K562 (cell line): ENCODE measurements around the gene RMI1. TPM values are rescaled to one million over a fixed set of nuclear protein-coding genes. Genes with fewer than 3 reads are reported as not detected.
A peak's percentile ranks its signal among the peaks of the same experiment; 100 is the strongest.

ENCODE experiments used
- CBX1 ChIP-seq: sonication (generic); IDR thresholded peaks from 2 replicates; pipeline ENCODE4 v1.6.1; 2016; ENCODE audit warnings: antibody characterized with exemption, low read depth, mild to moderate bottlenecking
- ILK ChIP-seq: fragments of 450-650 bp; IDR thresholded peaks from 2 replicates; pipeline ENCODE4 v1.6.1; 2016; ENCODE audit warnings: missing genetic modification characterization, low read depth, mild to moderate bottlenecking, missing compliant biosample characterization, moderate library complexity, borderline replicate concordance
- KDM4B ChIP-seq, 2 experiments: fragments of 450-650 bp in 1 of 2; sonication (generic) in 1 of 2; IDR thresholded peaks; 2 replicates each; pipeline ENCODE4 v1.6.1; 2016 to 2017; ENCODE audit warnings: borderline replicate concordance in 2 of 2, antibody characterized with exemption in 1 of 2, low read depth in 1 of 2, mild to moderate bottlenecking in 1 of 2
- SIN3A ChIP-seq, 2 experiments: fragments of 150-350 bp in 1 of 2; IDR thresholded peaks; 2 replicates each; pipeline ENCODE4 v1.6.1; 2011 to 2016; ENCODE audit warnings: borderline replicate concordance in 2 of 2, low read depth in 2 of 2, low read length in 2 of 2, mild to moderate bottlenecking in 2 of 2, moderate library complexity in 2 of 2; ENCODE audit not compliant: control insufficient read depth in 1 of 2
- TAF1 ChIP-seq: IDR thresholded peaks from 2 replicates; pipeline ENCODE4 v1.6.1; 2011; ENCODE audit warnings: mild to moderate bottlenecking, low read length, moderate library complexity; ENCODE audit not compliant: insufficient read depth, control insufficient read depth, severe bottlenecking; ENCODE audit errors: extremely low read depth
- THRAP3 ChIP-seq: fragments of 450-650 bp; IDR thresholded peaks from 2 replicates; pipeline ENCODE4 v1.6.1; 2016; ENCODE audit warnings: mild to moderate bottlenecking, inconsistent platforms, borderline replicate concordance
- ZBTB1 ChIP-seq: sonication (generic); formaldehyde crosslinking; IDR thresholded peaks from 2 replicates; pipeline ENCODE4 v1.8.1; 2023; ENCODE audit warnings: missing genetic modification reagents, low read depth, mild to moderate bottlenecking, borderline replicate concordance
- polyA plus RNA-seq, 8 experiments: library from polyadenylated mRNA; depleted of rRNA in 4 of 8; stranded (reverse) in 5 of 8; unstranded in 3 of 8; fragments of >200 nt; fragmentation: Nextera tagmentation in 2 of 8; fragmentation: Illumina TruSeq in 1 of 8; extraction: Ambion mirVana in 2 of 8; extraction: Trizol in 1 of 8; gene quantifications; 2 replicates each; pipeline versions ENCODE4 v1.2.1 to v1.2.3, GENCODE V29; 2011 to 2014; ENCODE audit warnings: inconsistent platforms in 1 of 8, missing spikeins in 1 of 8
- total RNA-seq, 7 experiments: library from RNA; depleted of rRNA in 6 of 7; stranded (reverse); fragments of >200 nt in 6 of 7; fragmentation: Illumina TruSeq in 2 of 7; extraction: Trizol in 2 of 7; gene quantifications; 2 replicates each; pipeline versions ENCODE4 v1.2.1 to v1.2.3, GENCODE V29; 2011 to 2021; ENCODE audit warnings: low replicate concordance in 1 of 7
- TF ChIP-seq, protein P1 (sequence below): sonication (generic); formaldehyde crosslinking; IDR thresholded peaks from 2 replicates; pipeline ENCODE4 v1.8.1; 2023; ENCODE audit warnings: mild to moderate bottlenecking, missing genetic modification reagents
- TF ChIP-seq, protein P2 (sequence below): IDR thresholded peaks from 3 replicates; pipeline ENCODE4 v1.6.1; 2011; ENCODE audit warnings: borderline replicate concordance, mild to moderate bottlenecking, moderate library complexity; ENCODE audit not compliant: insufficient read length; ENCODE audit errors: extremely low read depth
- TF ChIP-seq, protein P3 (sequence below): fragments of 450-650 bp; IDR thresholded peaks from 2 replicates; pipeline ENCODE4 v1.6.1; 2016
- TF ChIP-seq, protein P4 (sequence below): IDR thresholded peaks from 3 replicates; pipeline ENCODE4 v1.6.1; 2011; ENCODE audit warnings: borderline replicate concordance, mild to moderate bottlenecking; ENCODE audit not compliant: insufficient read length, insufficient read depth
- TF ChIP-seq, protein P5 (sequence below): fragments of 250-450 bp; sonication (Bioruptor Pico); IDR thresholded peaks from 2 replicates; pipeline ENCODE4 v1.5.0; 2021
- TF ChIP-seq, protein P6 (sequence below): fragments of 200-400 bp; formaldehyde crosslinking; IDR thresholded peaks from 2 replicates; pipeline ENCODE4 v1.6.1; 2017; ENCODE audit warnings: mild to moderate bottlenecking, low read depth, low read length, moderate library complexity

Gene RMI1
- total and polyA plus RNA-seq, 9 of the 15 experiments (the other 6 are each of a cell fraction or from before 2014, with no cell fraction given), result 3.0 to 17.4 (median 10.6) TPM

DNA sequence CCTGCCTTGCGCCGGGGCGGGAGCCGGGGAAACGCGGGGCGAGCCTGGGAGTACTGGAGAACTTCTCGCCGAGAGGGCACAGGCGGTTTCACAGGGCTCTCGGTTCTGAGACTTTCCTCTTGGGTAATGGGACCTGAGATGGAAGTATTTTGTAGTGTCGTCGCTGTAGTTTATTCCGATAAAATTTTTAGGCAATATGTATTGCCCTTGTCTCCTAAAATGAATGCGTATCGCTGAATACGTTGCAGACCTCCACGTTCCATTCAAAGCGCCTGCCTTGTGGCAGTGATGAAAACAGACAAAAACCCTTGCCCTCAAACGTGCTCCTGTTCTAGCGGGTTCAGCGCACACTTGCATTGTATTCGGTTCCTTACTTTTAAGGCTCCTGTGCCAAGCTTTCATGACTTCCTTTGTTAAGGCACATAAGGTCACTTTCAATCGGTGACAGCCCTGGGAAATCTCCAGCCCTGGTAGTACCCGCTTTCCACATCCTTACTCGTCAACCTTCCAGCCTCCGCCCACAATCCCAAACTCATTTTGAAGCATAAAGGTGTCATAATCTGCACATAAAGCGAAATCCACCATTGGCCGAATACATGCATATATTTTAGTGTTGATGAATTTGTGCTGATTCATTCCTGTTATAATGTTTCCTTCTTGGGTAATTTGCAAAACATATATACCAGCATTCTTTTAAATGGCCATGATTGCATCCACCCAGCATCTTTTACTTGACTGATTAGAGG, 694 bp downstream of the RMI1 start (continued):
- TF ChIP-seq, protein P1, sequence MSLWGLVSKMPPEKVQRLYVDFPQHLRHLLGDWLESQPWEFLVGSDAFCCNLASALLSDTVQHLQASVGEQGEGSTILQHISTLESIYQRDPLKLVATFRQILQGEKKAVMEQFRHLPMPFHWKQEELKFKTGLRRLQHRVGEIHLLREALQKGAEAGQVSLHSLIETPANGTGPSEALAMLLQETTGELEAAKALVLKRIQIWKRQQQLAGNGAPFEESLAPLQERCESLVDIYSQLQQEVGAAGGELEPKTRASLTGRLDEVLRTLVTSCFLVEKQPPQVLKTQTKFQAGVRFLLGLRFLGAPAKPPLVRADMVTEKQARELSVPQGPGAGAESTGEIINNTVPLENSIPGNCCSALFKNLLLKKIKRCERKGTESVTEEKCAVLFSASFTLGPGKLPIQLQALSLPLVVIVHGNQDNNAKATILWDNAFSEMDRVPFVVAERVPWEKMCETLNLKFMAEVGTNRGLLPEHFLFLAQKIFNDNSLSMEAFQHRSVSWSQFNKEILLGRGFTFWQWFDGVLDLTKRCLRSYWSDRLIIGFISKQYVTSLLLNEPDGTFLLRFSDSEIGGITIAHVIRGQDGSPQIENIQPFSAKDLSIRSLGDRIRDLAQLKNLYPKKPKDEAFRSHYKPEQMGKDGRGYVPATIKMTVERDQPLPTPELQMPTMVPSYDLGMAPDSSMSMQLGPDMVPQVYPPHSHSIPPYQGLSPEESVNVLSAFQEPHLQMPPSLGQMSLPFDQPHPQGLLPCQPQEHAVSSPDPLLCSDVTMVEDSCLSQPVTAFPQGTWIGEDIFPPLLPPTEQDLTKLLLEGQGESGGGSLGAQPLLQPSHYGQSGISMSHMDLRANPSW (CRISPR knock-in tag), result no peak
- TF ChIP-seq, protein P2, sequence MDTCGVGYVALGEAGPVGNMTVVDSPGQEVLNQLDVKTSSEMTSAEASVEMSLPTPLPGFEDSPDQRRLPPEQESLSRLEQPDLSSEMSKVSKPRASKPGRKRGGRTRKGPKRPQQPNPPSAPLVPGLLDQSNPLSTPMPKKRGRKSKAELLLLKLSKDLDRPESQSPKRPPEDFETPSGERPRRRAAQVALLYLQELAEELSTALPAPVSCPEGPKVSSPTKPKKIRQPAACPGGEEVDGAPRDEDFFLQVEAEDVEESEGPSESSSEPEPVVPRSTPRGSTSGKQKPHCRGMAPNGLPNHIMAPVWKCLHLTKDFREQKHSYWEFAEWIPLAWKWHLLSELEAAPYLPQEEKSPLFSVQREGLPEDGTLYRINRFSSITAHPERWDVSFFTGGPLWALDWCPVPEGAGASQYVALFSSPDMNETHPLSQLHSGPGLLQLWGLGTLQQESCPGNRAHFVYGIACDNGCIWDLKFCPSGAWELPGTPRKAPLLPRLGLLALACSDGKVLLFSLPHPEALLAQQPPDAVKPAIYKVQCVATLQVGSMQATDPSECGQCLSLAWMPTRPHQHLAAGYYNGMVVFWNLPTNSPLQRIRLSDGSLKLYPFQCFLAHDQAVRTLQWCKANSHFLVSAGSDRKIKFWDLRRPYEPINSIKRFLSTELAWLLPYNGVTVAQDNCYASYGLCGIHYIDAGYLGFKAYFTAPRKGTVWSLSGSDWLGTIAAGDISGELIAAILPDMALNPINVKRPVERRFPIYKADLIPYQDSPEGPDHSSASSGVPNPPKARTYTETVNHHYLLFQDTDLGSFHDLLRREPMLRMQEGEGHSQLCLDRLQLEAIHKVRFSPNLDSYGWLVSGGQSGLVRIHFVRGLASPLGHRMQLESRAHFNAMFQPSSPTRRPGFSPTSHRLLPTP, result no peak
- TF ChIP-seq TAF1, result peak; percentile 20
- TF ChIP-seq SIN3A (IDR thresholded peaks at IDR 0.05; ENCODE audit: borderline replicate concordance in 2 of 2, control insufficient read depth in 1 of 2, low read depth in 2 of 2, low read length in 2 of 2), result peak in 1 of 2 experiments; percentile 29; a peak in 1 of 4 replicates
- TF ChIP-seq, protein P3, sequence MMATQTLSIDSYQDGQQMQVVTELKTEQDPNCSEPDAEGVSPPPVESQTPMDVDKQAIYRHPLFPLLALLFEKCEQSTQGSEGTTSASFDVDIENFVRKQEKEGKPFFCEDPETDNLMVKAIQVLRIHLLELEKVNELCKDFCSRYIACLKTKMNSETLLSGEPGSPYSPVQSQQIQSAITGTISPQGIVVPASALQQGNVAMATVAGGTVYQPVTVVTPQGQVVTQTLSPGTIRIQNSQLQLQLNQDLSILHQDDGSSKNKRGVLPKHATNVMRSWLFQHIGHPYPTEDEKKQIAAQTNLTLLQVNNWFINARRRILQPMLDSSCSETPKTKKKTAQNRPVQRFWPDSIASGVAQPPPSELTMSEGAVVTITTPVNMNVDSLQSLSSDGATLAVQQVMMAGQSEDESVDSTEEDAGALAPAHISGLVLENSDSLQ, result peak; percentile 5; the same call in 1 of the 2 replicates
- TF ChIP-seq, protein P4, sequence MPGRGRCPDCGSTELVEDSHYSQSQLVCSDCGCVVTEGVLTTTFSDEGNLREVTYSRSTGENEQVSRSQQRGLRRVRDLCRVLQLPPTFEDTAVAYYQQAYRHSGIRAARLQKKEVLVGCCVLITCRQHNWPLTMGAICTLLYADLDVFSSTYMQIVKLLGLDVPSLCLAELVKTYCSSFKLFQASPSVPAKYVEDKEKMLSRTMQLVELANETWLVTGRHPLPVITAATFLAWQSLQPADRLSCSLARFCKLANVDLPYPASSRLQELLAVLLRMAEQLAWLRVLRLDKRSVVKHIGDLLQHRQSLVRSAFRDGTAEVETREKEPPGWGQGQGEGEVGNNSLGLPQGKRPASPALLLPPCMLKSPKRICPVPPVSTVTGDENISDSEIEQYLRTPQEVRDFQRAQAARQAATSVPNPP, result no peak
- TF ChIP-seq ILK (tag), result no peak
- TF ChIP-seq THRAP3, result no peak
- TF ChIP-seq, protein P5, sequence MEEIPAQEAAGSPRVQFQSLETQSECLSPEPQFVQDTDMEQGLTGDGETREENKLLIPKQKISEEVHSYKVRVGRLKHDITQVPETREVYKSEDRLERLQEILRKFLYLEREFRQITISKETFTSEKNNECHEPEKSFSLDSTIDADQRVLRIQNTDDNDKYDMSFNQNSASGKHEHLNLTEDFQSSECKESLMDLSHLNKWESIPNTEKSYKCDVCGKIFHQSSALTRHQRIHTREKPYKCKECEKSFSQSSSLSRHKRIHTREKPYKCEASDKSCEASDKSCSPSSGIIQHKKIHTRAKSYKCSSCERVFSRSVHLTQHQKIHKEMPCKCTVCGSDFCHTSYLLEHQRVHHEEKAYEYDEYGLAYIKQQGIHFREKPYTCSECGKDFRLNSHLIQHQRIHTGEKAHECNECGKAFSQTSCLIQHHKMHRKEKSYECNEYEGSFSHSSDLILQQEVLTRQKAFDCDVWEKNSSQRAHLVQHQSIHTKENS, result no peak
- TF ChIP-seq ZBTB1, result no peak
- no peak for TF ChIP-seq KDM4B (IDR thresholded peaks at IDR 0.05; ENCODE audit: borderline replicate concordance in 2 of 2, low read depth in 1 of 2)
- TF ChIP-seq CBX1, result no peak
- TF ChIP-seq, protein P6, sequence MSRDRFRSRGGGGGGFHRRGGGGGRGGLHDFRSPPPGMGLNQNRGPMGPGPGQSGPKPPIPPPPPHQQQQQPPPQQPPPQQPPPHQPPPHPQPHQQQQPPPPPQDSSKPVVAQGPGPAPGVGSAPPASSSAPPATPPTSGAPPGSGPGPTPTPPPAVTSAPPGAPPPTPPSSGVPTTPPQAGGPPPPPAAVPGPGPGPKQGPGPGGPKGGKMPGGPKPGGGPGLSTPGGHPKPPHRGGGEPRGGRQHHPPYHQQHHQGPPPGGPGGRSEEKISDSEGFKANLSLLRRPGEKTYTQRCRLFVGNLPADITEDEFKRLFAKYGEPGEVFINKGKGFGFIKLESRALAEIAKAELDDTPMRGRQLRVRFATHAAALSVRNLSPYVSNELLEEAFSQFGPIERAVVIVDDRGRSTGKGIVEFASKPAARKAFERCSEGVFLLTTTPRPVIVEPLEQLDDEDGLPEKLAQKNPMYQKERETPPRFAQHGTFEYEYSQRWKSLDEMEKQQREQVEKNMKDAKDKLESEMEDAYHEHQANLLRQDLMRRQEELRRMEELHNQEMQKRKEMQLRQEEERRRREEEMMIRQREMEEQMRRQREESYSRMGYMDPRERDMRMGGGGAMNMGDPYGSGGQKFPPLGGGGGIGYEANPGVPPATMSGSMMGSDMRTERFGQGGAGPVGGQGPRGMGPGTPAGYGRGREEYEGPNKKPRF, result no peak
